Body of pancreas (tissue), 4 donors: ENCODE data around the gene OPRL1.

Source experiments
- POLR2A ChIP-seq, 3 donors: fragments of 450-650 bp; IDR thresholded peaks; one replicate each; pipeline ENCODE4 v1.6.1; 2016; ENCODE audit warnings: antibody characterized with exemption in 3 of 3, mild to moderate bottlenecking in 2 of 3
- TF ChIP-seq, protein P1 (sequence below), 7 experiments: fragments of 450-650 bp in 4 of 7; fragments of 200-600 bp in 3 of 7; sonication (generic) in 3 of 7; IDR thresholded peaks; one replicate each; pipeline ENCODE4 v1.5.1; 2016 to 2019; ENCODE audit warnings: antibody characterized with exemption in 7 of 7

DNA sequence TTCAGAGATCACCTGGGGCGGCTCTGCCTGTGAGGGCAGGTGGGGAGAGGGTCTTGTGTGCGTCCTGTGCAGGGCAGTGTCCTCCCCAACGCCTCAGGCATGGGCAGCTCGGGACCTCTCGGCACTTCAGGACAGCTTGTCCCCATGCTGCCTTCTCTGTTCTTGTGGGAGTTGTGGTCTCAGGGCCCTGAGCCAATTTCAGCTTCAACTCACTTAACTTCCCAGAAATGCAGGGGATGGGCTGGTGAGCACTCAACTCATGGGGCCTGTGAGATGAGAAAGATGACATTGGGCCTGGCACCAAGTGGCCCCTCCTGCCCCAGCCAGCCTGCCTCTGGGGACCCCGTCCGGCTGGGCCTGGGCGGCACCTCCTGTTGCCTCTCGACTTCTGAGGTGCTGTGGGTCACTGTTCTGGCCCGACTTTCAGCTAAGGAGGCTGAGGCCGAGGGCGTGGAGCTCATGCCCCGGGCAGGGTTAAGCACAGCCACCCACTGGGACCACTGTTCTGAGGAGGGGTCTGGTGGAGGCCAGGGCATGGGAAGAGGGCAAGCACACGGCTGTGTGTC lies 7.3 kb upstream of the OPRL1 start:
- no peak for TF ChIP-seq POLR2A (IDR thresholded peaks at IDR 0.05)
- TF ChIP-seq, protein P1, sequence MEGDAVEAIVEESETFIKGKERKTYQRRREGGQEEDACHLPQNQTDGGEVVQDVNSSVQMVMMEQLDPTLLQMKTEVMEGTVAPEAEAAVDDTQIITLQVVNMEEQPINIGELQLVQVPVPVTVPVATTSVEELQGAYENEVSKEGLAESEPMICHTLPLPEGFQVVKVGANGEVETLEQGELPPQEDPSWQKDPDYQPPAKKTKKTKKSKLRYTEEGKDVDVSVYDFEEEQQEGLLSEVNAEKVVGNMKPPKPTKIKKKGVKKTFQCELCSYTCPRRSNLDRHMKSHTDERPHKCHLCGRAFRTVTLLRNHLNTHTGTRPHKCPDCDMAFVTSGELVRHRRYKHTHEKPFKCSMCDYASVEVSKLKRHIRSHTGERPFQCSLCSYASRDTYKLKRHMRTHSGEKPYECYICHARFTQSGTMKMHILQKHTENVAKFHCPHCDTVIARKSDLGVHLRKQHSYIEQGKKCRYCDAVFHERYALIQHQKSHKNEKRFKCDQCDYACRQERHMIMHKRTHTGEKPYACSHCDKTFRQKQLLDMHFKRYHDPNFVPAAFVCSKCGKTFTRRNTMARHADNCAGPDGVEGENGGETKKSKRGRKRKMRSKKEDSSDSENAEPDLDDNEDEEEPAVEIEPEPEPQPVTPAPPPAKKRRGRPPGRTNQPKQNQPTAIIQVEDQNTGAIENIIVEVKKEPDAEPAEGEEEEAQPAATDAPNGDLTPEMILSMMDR (IDR thresholded peaks at IDR 0.05), result no peak
